Ascending aorta (tissue), 2 donors: ENCODE results near the gene MAML2. TPM values are rescaled to one million over a fixed set of nuclear protein-coding genes. Genes with fewer than 3 reads are reported as not detected.

Experiments used
- DNase-seq, 2 donors: peaks; one replicate each; pipeline ENCODE4 v3.0.0-alpha.2; 2019; ENCODE audit warnings: low spot score in 2 of 2
- H3K27ac ChIP-seq, 2 donors: fragments of 200-600 bp; sonication (generic); one replicate each; pipeline ENCODE4 v1.5.1; 2016 to 2017; ENCODE audit warnings: mild to moderate bottlenecking in 1 of 2
- H3K27me3 ChIP-seq: fragments of 200-600 bp; sonication (generic); one replicate; pipeline ENCODE4 v1.5.1; 2017
- H3K36me3 ChIP-seq, 2 donors: fragments of 200-600 bp; sonication (generic); one replicate each; pipeline ENCODE4 v1.5.1; 2016
- H3K4me1 ChIP-seq, 2 donors: fragments of 200-600 bp; sonication (generic); one replicate each; pipeline ENCODE4 v1.5.1; 2016 to 2017; ENCODE audit warnings: mild to moderate bottlenecking in 1 of 2
- H3K4me3 ChIP-seq, 2 donors: fragments of 200-600 bp; sonication (generic); one replicate each; pipeline ENCODE4 v1.5.1; 2016 to 2017; ENCODE audit warnings: mild to moderate bottlenecking in 1 of 2
- H3K9me3 ChIP-seq, 2 donors: fragments of 200-600 bp; sonication (generic); one replicate each; pipeline ENCODE4 v1.5.1; 2016
- intact Hi-C: fragments of 100-400 bp; cut with DNase I; formaldehyde crosslinking; loops from one replicate; pipeline ENCODE4 v1.15.1; 2023
- total RNA-seq: library from RNA; depleted of rRNA; stranded (reverse); fragments of >200 nt; gene quantifications from one replicate; pipeline ENCODE4 v1.1.0, GENCODE V29; 2016
- TF ChIP-seq, protein P1 (sequence below), 3 experiments: fragments of 200-600 bp in 2 of 3; fragments of 450-650 bp in 1 of 3; sonication (generic) in 2 of 3; IDR thresholded peaks; one replicate each; pipeline ENCODE4 v1.5.1; 2016 to 2019; ENCODE audit warnings: antibody characterized with exemption in 3 of 3, mild to moderate bottlenecking in 1 of 3, moderate library complexity in 1 of 3

MAML2 gene
- total RNA-seq, 1 donor from 2014 or later = 13.2 TPM

DNA sequence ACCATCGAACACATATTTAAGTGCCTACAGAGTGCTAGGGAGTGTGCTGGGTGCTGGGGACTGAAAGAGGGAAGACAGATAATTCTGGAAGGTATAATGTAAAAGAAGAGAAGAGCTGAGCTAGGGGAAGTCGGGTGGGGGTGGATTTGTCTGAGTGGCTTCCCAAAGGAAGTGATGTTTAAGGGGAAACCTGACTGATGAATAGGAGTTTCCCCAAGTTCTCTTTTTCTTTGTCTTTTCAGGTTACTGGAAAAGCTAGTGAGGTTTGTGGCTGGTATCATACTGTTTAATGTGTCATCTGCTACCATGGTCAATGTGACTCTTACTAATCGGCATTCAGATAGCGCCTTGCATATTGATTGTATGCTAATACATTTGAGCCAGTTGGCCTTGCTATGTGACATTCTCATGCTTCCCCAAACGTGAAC is 267.4 kb downstream of the MAML2 start:
- TF ChIP-seq, protein P1, sequence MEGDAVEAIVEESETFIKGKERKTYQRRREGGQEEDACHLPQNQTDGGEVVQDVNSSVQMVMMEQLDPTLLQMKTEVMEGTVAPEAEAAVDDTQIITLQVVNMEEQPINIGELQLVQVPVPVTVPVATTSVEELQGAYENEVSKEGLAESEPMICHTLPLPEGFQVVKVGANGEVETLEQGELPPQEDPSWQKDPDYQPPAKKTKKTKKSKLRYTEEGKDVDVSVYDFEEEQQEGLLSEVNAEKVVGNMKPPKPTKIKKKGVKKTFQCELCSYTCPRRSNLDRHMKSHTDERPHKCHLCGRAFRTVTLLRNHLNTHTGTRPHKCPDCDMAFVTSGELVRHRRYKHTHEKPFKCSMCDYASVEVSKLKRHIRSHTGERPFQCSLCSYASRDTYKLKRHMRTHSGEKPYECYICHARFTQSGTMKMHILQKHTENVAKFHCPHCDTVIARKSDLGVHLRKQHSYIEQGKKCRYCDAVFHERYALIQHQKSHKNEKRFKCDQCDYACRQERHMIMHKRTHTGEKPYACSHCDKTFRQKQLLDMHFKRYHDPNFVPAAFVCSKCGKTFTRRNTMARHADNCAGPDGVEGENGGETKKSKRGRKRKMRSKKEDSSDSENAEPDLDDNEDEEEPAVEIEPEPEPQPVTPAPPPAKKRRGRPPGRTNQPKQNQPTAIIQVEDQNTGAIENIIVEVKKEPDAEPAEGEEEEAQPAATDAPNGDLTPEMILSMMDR (IDR thresholded peaks at IDR 0.05) = no peak
- Histone ChIP-seq H3K9me3 (no peaks in the 10 kb centered on the region), H3K27me3 (no peaks in the 10 kb centered on the region), H3K27ac (peak overlapping the region; percentile 38 to 64), H3K4me1 (peaks cover 5 to 24% of the 10 kb centered on the region in 2 donors), H3K36me3 (no peaks in the 10 kb centered on the region), H3K4me3 (no peak overlapping the region)
- DNase-seq = no peak
- intact Hi-C loops = no loop called here

DNA sequence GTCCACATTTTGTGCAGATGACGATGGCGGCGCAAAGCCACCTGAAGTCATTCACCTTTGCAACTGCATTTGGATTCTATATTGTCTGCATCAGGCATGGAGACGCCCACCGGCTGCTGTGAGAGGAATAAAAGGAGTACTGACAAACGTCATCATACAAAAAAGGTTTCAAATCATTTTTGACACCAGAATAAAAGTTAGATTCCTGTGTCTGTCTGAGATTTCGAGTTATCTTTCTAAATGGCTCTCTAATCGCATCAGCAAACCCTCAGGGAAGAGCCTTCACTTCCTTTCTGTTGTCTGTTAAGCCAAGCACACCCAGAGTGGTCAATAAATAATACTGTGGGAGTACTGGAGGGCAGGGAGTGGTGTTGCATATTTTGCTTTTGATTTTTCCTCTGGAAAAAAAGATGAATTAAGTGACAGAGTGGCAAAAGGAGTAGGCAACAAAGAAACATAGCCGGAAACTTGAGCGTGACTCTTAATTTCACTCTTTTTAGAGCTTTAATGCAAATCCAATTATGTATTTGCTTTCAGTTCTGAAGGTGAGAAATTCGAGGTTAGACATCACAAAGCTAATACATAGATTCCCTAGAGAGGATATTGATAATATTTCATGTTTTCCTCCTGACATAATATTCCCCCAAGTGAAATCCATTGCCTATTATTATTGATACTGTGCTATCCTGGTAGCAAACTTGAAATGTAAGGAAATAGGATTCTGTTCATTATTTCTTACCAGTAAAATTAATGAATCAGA is 268.3 kb downstream of the MAML2 start:
- H3K9me3 ChIP-seq = no peaks in the 10 kb centered on the region
- no peak for DNase-seq
- no peaks in the 10 kb centered on the region for H3K27me3 ChIP-seq
- no peak overlapping the region for H3K27ac ChIP-seq
- H3K4me1 ChIP-seq = peaks cover 5 to 26% of the 10 kb centered on the region in 2 donors
- intact Hi-C loops = no loop called here
- H3K4me3 ChIP-seq = no peak overlapping the region
- H3K36me3 ChIP-seq = no peaks in the 10 kb centered on the region
- TF ChIP-seq, protein P1 (IDR thresholded peaks at IDR 0.05) = no peak

DNA sequence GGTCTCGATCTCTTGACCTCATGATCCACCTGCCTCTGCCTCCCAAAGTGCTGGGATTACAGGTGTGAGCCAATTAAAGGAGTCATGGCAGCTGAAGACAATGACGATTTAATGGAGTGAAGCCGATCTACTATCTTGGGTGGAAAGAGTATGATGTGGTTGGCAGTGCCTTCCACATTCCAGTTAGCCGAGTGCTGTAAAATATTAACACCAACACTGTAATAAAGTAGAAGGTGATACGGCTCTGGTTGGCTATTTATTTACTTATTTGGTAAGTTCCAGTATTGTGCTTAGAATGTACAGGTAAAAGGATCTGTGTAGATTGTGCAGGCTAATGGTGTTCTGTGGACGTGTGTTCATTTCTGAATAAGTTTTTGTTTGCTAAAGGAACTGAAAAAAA is 269.5 kb downstream of the MAML2 start:
- Histone ChIP-seq H3K27me3 (no peaks in the 10 kb centered on the region), H3K4me3 (no peak overlapping the region), H3K27ac (no peak overlapping the region), H3K9me3 (no peaks in the 10 kb centered on the region), H3K4me1 (peaks cover 5 to 26% of the 10 kb centered on the region in 2 donors), H3K36me3 (no peaks in the 10 kb centered on the region)
- DNase-seq = no peak
- TF ChIP-seq, protein P1 (IDR thresholded peaks at IDR 0.05) = no peak
- intact Hi-C loops = no loop called here

DNA sequence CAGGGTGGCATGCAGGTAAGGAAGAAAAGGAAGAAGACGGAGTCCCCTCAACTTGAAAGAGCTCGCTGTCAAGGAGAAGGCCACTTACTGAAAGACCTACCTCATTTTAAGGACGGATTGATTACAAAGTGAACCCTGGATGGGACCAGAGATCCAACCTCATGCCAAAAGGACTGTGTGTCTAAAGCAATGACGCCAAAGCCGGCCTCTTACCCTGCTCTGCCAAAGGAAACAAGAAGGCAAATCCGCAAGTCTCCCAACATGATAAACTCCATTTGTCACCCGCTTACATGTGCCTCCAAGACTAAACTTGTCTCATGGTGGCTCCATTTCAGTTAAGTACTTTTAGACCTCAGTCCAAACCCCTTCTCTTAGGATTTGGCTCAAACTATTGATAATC is 270.4 kb downstream of the MAML2 start:
- H3K4me3 ChIP-seq = no peak overlapping the region
- TF ChIP-seq, protein P1 (IDR thresholded peaks at IDR 0.05) = no peak
- H3K27me3 ChIP-seq = no peaks in the 10 kb centered on the region
- H3K4me1 ChIP-seq = peaks cover 5 to 28% of the 10 kb centered on the region in 2 donors
- DNase-seq = peak in 1 of 2 donors; percentile 71
- no peaks in the 10 kb centered on the region for H3K9me3 ChIP-seq
- no peaks in the 10 kb centered on the region for H3K36me3 ChIP-seq
- peak overlapping the region in 1 of 2 donors; percentile 17 for H3K27ac ChIP-seq
- intact Hi-C loops = no loop called here

DNA sequence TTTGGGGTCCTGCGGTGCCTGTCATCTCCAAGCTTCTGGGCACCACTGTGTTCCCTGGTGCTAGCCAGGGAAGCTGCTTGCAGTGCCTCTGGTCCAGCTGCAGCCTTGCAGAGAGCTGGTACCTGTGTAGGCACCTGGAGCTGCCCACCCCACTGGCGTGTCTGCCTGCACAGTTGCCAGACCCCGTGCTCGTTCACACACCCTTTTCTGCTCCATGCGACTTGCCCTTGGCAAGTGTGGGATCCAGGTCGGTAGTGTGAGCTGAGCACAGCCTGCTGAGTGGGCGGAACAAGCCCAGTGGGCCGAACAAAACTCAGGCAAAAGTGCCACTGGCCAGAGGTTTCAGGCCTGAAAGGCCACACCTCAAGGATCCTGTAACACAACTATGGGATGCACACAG is 272.5 kb downstream of the MAML2 start:
- DNase-seq = no peak
- H3K9me3 ChIP-seq = no peaks in the 10 kb centered on the region
- H3K4me3 ChIP-seq = no peak overlapping the region
- no peaks in the 10 kb centered on the region for H3K27me3 ChIP-seq
- TF ChIP-seq, protein P1 (IDR thresholded peaks at IDR 0.05) = no peak
- intact Hi-C loops = no loop called here
- no peaks in the 10 kb centered on the region for H3K36me3 ChIP-seq
- peaks cover 0 to 21% of the 10 kb centered on the region in 2 donors for H3K4me1 ChIP-seq
- no peak overlapping the region for H3K27ac ChIP-seq
